SHP77 (cell line): Measurements from ENCODE around the gene TBC1D4.
"Not testable (repeated sequence)": the region's sequence is repeated elsewhere in the genome, so short reads cannot be mapped to it uniquely, and the experiment has no call there.

Experiments
- DNase-seq, 2 experiments: peaks; one replicate each; lab custom pipeline; 2025; lab: John Stamatoyannopoulos, UW

Gene TBC1D4

GRCh38 chr13:75356421-75356820 is 125.5 kb downstream of the TBC1D4 start:
- no peak for DNase-seq

DNA sequence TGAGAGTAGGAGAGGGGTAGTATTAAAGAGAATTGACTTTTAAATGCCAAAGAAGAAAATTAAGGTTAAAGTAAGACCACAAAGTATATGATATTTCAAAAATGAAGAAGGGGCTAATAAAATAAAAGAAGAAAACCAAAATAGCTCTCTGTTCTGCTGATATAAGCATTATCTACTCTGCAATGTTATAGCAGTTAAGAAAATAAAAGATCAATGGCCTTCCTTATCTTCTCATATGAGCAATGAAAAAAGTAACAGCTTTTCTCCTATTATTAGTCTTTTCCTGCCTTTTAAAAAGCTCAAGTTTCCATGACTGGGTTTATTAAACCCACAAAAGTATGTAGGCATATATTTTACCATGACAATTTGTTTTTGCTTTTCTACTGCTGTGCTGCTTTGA is 126.4 kb downstream of the TBC1D4 start:
- no peak for DNase-seq

DNA sequence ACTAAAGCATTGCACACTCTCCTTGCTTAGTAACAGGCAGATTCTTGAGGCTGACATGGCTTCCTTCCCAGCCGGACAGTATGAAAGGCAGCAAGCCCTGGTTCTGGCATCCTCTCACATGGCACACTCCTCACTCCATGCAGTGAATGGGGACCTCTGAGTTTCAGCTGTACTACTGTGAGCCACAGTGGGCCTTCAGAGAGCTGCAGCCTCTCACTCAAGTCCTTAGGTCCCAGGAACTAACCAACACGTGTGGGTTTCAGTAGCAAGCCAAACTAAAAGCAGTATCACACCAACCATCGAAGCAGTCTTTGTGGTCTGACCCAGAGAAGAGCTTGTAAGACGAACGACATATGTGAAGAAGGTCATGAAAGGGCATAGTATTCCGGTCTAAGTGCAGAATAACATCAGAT is 128.2 kb downstream of the TBC1D4 start:
- no peak for DNase-seq

- DNase-seq, result no peak
Observed at GRCh38 chr13:75352641-75353327, 129.2 kb downstream of the TBC1D4 start.

GRCh38 chr13:75351538-75351937 is 130.4 kb downstream of the TBC1D4 start:
- not testable (repeated sequence) for DNase-seq

DNA sequence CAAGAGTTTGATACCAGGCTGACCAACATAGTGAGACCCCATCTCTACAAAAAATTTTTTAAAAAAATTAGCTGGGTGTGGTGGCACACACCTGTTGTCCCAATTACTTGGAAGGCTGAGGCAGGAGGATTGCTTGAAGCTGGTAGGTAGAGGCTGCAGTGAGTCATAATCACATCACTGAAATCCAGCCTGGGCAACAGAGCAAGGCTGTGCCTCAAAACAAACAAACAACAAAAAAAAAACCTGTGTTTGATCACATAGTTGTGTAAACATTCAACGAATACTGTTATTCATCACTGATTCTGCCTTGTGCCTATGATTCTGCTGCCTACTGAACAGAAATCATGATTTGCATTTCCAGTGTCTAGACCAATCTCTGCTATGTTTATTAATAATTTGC is 134.0 kb downstream of the TBC1D4 start:
- no peak for DNase-seq

DNA sequence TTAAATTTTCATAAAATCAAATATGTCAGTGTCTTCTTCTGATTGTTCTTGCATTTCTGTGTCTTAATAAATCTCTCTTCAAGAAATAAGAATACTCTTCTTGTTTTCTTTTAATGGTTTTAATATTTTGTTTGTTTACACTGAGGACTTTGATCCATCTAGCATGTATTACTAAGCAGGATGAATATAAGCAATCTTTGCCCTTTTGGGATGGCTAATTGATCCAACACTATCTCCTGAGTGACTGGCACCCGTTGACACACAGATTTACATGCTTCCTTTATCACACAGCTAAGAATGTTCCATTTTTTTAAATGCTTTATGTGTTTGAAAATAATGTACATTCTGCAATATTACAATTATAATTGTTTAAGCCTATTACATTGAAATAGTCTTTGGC is 134.5 kb downstream of the TBC1D4 start:
- DNase-seq, result no peak

- no peak for DNase-seq
Observed at GRCh38 chr13:75345193-75345592, 136.8 kb downstream of the TBC1D4 start.

DNA sequence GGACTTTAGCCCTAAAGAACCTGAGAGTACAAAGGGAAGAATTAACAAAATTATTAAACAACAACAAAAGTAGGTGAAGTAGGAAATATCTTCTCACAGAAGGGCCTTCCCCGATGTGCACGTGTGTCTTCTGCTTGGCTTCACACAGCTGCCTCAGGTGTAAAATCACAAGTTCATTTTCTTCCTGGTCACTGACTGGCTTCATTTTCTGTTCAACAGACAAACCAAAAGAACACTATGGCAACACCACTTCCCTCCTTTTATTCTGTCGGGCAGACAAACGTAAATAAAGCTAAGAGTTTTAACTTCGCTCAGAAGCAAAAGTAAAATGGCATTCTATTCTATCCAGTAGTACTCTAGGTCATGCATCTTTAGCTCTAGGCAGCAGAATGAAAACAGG is 140.9 kb downstream of the TBC1D4 start:
- no peak for DNase-seq

- no peak for DNase-seq
Observed at GRCh38 chr13:75339635-75340374, 142.2 kb downstream of the TBC1D4 start.

DNA sequence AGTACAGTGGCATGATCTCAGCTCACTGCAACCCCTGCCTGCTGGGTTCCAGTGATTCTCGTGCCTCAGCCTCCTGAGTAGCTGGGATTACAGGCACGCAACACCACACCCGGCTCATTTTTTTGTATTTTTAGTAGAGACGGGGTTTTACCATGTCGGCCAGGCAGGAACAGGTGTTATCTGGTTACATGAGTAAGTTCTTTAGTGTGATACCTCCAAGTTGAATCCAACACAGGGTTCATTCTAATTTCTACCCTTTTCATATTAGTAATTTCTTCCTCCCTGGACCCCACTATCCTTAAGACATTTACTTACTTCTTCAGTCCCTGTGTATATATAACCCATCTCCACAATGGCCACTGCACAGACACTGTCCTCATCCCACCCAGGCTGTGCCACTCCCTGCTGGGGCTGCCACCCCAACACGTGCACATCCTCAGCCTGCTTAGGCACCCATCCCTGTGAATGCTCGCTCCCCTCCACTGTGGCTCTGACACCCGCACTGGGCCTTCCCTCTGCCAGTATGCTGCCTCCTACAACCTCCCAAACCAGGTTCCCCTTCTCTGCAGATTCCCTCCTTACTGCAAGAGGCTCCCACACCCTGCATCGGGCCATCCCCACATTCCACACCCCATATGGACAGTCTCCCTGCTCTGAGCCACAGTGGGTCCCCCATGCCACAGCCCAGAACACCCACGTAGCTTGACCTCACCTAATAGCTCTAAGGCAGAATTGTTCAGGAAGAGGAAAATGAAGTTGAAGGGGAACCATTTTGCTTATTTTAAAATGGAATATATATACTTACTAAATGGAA is 147.1 kb downstream of the TBC1D4 start:
- no peak for DNase-seq

- no peak for DNase-seq
Observed at GRCh38 chr13:75333103-75333502, 148.9 kb downstream of the TBC1D4 start.

DNA sequence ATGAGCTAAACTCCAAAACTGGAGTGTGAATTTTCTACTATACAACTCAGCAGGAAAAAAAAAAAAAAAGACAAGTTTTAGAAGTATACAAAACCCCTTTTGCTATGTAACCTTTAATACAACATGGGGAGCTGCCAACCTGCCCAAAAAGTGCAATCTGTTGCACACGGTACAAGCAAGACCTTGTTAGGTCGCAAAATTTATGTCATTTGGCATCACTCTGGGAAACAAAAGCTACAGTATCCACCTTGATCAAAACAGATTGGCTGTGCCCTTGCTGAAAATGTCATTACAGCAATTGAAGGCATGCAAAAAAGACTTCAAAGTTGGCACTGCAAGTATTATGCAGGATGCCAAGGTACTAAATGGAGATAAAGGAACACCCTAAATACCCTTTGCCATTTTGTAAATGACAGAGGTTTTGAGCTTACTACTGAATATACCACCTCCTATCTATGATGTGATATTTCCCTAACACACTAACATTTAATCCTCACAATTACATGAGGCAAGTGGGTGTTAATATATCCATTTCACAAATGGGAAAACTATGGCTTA is 150.1 kb downstream of the TBC1D4 start:
- DNase-seq, result no peak

DNA sequence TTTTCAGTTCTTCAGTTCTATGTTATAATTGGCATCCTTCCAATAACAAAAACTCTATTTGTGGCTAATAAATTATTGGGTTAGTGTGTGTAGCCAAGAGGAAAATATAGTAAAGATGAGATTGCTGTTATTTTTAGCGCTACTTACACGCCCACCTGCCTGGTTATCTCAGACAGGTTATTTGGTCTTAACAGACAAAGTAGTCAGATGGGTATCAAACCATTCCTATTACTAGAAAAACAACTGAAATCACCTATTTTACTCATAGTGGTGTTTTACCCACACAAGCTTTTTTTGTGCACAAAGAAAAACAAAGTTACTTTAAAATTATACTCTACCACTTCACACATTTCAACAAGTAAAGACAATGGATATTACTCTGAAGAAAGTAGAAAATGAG is 151.2 kb downstream of the TBC1D4 start:
- no peak for DNase-seq

- DNase-seq, result no peak
Observed at GRCh38 chr13:75329723-75330122, 152.2 kb downstream of the TBC1D4 start.

GRCh38 chr13:75329097-75329496 is 152.9 kb downstream of the TBC1D4 start:
- DNase-seq, result no peak

DNA sequence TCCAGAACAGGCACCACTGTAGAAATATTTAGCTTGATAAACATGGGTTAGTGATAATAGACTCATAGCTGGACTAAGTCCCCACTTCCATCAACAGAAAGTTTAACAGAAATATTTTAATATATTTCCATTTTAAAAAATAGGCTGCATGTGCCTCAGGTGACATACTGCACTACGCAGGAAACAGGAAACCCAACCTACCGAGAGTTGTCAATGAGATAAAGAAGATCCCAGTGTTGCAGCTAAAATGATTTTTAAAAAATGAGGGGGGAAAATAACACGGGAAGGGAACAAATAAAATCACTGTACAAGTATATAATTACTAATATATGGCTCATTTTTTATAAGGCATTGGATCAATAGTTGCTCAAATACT is 154.8 kb downstream of the TBC1D4 start:
- DNase-seq, result no peak

GRCh38 chr13:75326173-75327134 is 155.5 kb downstream of the TBC1D4 start:
- DNase-seq, result no peak

DNA sequence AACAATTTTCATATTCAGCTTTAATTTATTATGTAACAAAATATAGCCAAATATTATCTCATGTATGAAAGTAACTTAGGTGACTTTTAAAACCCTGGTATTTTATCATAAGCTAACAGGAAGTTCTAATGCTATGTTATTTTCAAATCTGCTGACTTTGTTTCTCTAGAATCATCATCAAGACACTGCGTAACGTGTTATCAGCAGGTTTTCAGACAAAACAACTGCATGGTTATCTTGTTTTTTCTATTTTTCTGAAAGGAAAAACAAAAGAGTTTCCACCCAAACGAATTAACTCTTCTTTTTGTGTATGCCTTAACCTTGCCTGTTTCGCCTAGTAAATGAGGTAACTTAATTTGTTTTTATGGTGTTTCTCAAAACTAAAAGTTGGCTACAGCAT is 156.3 kb downstream of the TBC1D4 start:
- DNase-seq, result no peak

DNA sequence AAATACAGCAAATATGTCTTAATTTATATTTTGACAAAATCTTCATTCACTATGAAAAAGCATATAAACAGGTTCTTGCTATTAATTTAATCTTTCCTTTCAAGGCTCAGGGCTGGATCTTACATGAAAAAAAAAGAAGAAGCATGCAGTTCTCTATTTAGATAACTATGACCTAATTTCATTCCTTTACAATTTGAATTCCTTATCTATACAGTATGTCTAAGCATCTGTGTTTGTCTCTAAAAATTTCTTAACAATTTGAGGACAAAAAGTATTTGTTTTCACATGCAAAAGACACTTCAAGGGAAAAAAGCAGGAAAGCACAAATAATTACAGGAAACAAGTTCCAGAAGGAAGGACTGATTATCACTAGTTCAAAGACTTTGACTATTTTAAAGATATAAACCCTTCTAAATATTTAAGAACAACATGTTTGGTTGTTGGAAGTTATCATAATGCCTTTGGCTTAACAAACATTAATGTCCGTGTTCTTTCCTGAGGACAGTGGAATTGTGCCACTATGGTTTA is 157.5 kb downstream of the TBC1D4 start:
- no peak for DNase-seq

DNA sequence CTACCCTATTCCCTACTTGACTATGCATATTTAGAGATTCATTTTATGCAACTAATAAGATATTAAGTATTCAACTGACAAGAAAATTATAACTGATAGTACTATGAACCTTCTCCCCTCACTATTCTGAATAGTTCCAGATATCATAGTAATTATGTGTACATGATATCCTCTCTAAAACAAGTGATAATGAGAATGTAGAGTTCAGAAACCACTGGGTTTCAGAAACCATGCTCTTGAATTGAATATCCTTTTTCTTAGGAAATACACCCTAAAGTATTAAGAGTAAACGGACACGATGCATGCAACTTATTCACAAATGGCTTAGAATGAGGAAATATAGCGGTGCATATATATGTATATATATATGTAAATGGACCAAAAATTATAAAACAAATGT is 160.9 kb downstream of the TBC1D4 start:
- DNase-seq, result no peak
